GM12874 (cell line): ENCODE data around the gene GINS1.

Experiments used
- CTCF ChIP-seq: IDR thresholded peaks from 2 replicates; pipeline ENCODE4 v1.5.1; 2011; ENCODE audit warnings: low read depth, mild to moderate bottlenecking, control low read depth, low read length, moderate library complexity; ENCODE audit not compliant: insufficient read depth

GINS1 gene

GRCh38 chr20:25378189-25378883 lies 29.1 kb upstream of the GINS1 start:
- no peak for TF ChIP-seq CTCF

- TF ChIP-seq CTCF, result no peak
These were observed 28.4 kb upstream of the GINS1 start for GRCh38 chr20:25378884-25379733.

- TF ChIP-seq CTCF, result no peak
These were observed 26.4 kb upstream of the GINS1 start for GRCh38 chr20:25380945-25381614.

- no peak for TF ChIP-seq CTCF
These were observed 24.6 kb upstream of the GINS1 start for GRCh38 chr20:25382704-25383370.

GRCh38 chr20:25389401-25389857 lies 18.0 kb upstream of the GINS1 start:
- TF ChIP-seq CTCF, result no peak

GRCh38 chr20:25389858-25390537 lies 17.5 kb upstream of the GINS1 start:
- no peak for TF ChIP-seq CTCF
